Vagina (tissue), 2 donors: ENCODE measurements around the gene HOXB7.

Experiments used
- CTCF ChIP-seq, 3 experiments: fragments of 450-650 bp in 2 of 3; fragments of 200-600 bp in 1 of 3; sonication (generic) in 1 of 3; IDR thresholded peaks; one replicate each; pipeline ENCODE4 v1.5.1; 2017 to 2019; ENCODE audit warnings: antibody characterized with exemption in 3 of 3, mild to moderate bottlenecking in 2 of 3, moderate library complexity in 2 of 3
- POLR2A ChIP-seq, 2 donors: fragments of 450-650 bp; IDR thresholded peaks; one replicate each; pipeline ENCODE4 v1.6.1; 2017; ENCODE audit warnings: antibody characterized with exemption in 2 of 2, mild to moderate bottlenecking in 2 of 2, moderate library complexity in 2 of 2

- TF ChIP-seq CTCF (IDR thresholded peaks at IDR 0.05) (no peak), POLR2A (IDR thresholded peaks at IDR 0.05) (no peak)
Observed at GRCh38 chr17:48596000-48596734, 14.7 kb downstream of the HOXB7 start.
